ENCODE data around the gene IRF3.

The IRF3 gene

DNA sequence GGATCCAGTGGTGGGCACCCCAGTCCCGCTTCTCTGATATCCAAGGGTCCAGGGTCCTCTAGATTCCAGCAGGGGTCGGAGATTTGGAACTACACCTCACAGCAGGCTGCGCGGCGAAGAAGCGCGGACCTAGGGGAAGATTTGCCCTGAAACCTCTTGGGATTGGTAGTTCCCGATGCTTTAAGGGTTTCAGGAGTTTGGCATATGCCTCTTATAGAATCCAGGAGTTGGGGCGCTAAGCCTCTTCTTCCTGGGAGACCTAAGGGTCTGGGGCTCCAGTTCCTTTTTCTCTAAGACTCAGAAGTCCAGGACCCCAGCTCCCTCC, 425 bp upstream of the IRF3 start:
- DNase-seq (ENCODE audit: low spot score), result no peak

DNA sequence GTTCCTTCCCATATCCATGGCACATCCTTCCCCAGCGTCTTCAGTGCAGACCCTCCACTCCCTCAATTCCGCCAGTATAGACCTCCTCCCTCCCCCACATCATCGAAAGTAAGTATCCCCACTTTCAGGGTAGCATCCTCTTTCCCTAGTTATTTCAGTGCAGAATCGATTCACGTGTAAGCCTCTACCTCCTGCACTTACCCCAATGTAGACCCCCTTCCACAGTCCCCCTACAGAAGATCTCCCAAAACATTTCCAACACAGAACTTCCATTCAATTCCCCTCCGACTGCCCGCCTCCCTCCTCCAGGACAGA, 664 bp downstream of the IRF3 start:
- no peak for DNase-seq (ENCODE audit: low spot score)

DNA sequence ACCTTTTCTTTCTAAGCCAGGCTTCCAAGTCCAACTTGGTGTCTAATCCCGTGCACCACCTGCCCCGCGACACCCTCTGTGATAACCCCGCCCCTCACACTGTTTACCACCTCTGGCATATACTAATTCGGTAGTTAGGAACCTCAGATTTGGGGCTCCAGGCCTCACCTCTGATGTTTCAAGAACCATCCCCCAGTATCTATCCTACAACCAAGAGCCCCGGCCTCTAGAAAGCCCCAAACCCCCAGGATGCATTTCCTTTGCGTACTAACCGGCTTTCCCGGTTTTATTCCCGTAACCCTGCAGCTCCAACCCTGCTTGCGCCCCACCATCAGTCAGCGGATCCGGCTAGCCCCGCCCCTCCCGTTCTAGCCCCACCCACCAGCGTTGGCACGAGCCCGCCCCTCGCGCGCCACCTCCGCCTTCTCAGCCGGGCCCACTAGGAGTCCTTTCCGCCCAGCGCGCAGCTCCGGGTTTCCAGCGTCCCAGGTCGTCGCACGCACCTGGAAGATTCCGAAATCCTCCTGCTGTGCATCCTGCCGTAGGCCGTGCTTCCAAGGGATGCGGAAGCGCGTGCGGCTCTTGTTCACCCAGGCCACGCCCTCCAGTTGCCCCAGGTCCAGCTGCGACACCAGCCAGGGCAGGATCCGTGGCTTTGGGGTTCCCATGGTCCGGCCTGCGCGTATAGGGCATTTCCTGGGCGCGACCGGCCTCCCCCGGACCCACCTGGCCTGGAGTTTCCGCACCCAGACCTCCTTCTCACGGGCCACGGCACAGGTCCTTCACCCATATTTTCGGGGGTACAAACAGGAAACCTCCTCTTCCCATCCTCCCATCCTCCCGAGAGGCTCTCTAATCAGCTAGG, 1.3 kb downstream of the IRF3 start:
- peak; percentile 85 for DNase-seq (ENCODE audit: low spot score)

DNA sequence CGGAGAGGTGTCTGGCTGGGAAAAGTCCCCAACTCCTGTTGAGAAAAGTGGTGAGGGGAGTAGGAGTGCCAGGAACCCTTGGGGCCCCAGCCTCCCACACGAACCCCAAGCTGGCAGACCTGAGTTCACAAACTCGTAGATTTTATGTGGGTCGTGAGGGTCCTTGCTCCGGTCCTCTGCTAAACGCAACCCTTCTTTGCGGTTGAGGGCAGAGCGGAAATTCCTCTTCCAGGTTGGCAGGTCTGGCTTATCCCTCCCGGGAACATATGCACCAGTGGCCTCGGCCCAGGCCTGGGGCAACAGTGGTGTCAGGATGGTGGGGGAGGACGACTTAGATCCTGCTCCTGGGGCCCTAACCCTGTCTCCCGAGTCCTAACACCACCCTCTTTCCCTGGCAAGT, 2.4 kb downstream of the IRF3 start:
- DNase-seq (ENCODE audit: low spot score), result no peak

DNA sequence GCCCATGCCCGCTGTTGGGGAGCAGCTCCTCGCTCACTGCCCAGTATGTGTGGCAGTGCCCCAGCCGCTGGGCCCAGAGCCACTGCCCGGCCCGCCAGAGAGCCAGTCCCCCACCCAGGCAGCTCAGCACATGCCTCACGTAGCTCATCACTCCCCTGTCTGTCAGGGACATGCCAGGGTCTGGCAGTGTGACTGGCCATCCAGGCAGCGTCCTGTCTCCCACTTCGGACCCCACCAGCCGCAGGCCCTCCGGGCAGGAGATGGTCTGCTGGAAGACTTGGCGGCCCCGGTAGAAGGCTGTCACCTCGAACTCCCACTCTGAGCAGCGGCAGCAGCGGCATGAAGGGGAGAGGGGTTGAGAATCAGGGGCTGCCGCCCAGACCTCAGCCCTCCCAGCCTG, 3.6 kb downstream of the IRF3 start:
- DNase-seq (ENCODE audit: low spot score), result no peak

DNA sequence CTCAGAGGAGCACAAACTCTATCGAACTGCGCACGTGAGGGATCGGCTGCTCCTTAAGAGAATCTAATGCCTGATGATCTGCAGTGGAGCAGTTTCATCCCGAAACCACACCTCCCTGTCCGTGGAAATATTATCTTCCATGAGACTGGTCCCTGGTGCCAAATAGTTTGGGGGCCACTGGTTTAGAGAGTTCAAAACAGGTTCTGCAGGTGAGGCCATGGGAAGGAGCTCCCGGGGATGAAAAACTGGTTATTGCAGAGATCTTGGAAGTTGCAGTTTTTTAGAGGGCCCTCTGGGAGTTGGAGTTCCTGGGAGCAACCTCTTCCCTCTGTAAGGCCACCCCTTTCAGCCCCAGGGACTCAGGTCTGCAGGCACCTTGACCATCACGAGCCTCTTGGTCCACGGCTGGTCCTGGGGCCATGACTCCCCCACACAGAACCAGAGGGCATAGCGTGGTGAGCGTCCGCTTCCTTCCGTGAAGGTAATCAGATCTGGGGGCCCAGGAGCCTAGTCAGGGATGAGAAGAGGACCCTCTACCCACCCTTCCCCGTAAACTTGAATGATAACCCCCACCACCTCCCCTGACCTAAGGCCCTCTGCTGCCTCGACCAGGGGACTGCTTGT, 5.2 kb downstream of the IRF3 start:
- DNase-seq (ENCODE audit: low spot score), result no peak

DNA sequence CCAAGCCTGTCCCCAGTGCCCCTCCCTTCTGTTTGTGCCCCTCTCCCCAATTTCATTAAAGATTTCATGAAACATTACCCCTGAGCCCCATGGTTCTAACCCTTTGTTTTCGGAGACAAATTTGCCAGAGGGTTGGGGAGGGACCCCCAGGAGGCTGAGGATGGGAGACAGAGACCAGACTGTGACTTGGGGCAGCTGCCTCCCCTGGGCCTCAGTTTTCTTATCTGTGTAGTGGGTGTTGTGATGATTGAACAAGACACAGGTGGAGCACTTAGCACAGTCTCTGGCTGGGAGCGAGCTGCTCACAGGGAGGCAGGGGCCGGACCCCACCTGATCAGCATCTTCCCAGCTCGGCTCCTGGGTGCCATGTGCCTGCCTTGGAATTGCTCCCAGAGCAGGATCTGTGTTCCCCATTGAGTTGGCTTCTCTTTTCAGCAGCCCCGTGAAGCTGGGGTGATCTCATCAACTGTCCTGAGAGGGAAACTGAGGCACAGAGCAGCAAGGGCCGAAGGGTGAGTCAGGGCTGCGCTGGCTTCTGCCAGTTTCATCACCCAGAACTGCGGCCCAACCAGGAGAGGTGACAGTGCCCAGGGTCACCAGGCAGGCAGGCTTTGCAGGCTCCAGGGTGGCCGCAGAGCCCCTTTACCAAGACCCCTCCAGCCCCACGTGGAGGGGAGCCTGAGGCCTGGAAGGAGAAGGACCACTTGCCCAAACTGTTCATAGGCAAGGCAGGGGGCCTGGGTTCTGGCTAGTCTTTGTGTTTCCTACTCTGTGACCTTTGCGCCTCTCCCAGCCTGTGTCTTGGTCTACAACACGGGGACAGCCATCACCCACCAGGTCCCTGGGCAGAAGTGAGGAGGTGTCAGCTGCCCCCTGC, 6.9 kb downstream of the IRF3 start:
- DNase-seq (ENCODE audit: low spot score), result no peak

DNA sequence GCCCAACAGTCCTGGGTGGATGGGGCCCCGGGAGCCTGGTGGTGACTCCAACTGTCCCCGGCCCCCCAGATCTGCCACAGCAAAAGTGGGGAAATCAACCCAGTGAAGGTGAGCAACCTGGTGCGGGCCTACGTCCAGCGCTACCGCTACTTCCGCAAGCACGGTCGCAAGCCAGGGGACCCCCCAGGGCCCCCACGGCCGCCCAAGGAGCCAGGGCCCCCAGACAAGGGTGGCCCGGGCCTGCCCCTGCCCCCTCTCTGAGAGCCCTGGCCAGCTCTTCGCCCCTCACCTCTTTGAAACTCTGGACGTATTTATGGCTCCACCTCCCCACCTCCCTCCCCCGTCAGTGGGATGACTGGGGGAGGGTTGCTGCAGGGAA, 7.5 kb downstream of the IRF3 start:
- no peak for DNase-seq (ENCODE audit: low spot score)

DNA sequence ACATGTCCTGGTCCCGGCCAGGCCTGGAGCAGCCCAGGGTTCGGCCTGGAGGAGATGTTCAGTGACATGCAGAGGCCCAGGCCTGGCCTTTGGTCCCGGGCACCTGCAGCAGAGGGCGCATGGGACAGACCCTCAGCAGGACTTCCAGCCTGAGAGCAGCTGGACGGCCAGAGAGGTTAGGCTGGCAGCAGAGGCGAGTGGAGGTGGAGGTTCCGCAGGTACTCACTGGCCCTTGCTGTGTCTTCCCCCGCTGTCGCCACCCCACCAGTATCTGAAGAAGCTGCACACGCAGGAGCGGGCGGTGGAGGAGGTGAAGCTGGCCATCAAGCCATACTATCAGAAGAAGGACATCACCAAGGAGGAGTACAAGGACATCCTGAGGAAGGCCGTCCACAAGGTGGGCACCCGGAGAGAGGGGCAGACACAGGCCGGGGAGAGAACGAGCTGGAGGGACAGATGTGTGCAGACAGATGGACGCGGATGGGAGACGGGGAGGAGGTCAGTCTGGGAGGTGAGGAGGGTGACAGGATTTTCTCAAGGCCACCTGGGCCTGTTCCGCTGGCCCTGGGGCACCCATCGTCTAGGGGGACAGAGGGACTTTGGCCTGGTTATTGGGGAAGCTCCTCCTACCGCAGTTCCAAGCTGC, 8.0 kb downstream of the IRF3 start:
- DNase-seq (ENCODE audit: low spot score), result no peak

DNA sequence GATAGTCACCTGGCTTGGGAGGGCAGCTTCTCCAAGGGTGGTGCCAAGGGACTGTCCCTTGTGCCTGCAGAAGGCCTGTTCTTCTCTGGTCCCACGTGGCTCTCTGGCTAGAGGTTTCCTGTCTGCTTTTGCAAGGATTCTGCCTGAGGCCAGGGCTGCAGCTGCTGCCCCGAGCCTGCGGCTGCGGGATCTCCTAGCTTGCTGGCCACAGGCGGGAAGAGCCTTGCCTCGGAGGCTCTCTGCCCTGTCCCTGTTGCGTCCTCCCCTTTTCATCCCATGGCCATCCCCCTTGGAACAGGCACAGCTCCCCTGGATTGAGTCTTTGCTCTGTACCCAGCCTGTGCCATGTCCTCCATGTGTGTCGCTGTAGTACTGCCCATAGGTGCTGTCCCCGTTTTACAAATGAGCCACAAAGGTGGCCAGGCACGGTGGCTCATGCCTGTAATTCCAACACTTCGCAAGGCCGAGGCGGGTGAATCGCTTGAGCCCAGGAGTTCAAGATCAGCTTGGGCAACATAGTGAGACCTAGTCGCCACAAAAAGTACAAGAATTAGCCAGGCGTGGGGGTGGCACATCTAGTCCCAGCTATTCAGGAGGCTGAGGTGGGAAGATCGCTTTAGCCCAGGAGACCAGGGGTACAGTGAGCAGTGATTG, 9.1 kb downstream of the IRF3 start:
- DNase-seq (ENCODE audit: low spot score), result no peak

DNA sequence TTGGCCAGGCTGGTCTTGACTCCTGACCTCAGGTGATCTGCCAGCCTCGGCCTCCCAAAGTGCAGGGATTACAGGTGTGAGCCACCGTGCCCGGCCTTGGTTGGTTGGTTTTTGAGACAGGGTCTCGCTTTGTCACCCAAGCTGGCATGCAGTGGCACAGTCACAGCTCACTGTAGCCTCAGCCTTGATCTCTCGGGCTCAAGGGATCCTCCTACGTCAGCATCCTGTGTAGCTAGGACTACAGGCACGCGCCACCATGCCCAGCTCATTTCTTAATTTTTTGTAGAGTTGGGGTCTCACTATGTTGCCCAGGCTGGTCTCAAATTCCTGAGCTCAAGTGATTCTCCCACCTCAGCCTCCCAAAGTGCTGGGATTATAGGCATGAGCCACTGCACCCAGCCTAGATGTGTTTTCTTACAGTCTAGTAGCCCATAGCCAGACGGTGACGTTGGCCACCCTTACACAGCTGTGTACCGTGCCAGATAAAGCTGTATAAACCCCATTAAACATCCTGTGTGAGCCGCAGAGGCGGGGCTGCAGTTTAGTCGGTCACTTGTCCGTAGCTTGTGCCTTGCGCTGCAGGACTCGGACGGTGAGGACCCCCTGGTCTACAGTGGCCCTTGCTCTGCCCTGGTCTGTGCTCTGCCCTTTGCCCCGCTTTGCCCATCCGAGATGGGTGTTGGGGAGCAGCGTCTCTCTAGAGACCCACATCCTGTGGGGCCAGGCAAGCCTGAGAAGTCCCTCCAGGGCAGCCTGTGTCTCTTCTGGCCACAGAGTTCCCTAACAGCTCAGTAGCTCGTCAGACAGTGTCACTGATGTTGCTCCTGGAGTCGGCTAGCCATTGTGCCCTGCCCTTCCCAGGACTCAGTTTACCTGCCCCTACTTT, 9.8 kb downstream of the IRF3 start:
- no peak for DNase-seq (ENCODE audit: low spot score)

DNA sequence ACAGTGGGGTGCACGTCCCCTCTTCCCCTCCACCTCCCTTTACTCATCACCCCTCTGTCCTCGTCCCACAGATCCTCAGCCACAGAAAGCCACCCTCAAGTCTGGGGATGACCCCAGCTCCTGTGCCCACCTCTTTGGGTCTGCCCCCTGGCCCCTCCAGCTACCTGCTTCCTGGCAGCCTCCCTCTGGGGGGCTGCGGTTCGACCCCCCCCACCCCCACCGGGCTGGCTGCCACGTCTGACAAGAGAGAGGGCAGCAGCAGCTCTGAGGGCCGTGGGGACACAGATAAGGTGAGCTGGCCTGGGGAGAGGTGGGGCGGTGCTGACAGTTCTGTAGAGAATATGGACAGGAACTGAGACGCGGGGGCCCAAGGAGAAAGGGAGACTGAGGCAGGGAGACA, 11.1 kb downstream of the IRF3 start:
- no peak for DNase-seq (ENCODE audit: low spot score)

DNA sequence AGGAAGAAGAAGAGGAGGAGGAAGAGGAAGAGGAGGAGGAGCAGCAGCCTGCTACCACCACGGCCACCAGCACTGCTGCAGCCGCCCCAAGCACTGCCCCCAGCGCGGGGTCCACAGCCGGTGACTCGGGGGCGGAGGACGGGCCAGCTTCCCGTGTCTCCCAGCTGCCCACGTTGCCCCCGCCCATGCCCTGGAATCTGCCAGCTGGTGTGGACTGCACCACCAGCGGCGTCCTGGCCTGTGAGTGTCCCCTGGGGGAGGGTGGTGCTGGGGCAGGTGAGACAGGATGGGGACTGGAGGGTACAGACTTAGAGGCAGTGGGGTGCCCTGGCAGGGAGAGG, 12.2 kb downstream of the IRF3 start:
- DNase-seq (ENCODE audit: low spot score), result no peak

DNA sequence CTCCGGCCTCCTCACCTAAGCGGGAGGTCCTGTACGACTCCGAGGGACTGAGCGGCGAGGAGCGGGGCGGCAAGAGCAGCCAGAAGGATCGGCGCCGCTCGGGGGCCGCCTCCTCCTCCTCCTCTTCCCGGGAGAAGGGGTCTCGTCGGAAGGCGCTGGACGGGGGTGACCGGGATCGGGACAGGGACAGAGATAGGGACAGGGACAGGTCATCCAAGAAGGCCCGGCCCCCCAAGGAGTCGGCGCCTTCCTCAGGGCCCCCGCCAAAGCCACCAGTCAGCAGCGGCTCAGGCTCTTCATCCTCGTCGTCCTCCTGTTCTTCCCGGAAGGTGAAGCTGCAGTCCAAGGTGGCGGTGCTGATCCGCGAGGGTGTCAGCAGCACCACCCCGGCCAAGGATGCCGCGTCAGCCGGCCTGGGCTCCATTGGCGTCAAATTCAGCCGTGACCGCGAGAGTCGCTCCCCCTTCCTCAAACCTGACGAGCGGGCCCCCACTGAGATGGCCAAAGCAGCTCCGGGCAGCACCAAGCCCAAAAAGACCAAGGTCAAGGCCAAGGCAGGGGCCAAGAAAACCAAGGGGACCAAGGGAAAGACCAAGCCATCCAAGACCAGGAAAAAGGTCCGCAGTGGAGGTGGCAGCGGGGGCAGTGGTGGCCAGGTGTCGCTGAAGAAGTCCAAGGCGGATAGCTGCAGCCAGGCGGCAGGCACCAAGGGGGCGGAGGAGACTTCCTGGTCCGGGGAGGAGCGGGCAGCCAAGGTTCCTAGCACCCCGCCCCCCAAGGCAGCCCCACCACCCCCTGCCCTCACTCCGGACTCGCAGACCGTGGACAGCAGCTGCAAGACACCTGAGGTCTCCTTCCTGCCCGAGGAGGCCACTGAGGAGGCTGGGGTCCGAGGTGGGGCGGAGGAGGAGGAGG, 12.8 kb downstream of the IRF3 start:
- no peak for DNase-seq (ENCODE audit: low spot score)

DNA sequence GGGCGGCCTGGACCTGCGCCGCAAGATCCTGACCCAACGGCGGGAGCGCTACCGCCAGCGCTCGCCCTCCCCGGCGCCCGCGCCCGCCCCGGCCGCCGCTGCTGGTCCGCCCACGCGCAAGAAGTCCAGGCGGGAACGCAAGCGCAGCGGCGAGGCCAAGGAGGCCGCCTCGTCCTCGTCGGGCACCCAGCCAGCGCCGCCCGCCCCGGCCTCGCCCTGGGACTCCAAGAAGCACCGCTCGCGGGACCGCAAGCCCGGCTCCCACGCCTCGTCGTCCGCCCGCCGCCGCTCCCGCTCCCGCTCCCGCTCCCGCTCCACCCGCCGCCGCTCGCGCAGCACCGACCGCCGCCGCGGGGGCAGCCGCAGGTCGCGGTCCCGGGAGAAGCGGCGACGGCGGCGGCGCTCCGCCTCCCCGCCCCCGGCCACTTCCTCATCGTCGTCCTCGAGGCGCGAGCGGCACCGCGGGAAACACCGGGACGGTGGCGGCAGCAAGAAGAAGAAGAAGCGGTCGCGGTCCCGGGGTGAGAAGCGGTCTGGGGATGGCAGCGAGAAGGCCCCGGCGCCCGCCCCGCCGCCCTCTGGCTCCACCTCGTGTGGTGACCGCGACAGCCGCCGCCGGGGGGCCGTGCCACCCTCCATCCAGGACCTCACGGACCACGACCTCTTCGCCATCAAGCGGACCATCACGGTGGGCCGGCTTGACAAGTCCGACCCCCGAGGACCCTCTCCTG, 13.7 kb downstream of the IRF3 start:
- no peak for DNase-seq (ENCODE audit: low spot score)

DNA sequence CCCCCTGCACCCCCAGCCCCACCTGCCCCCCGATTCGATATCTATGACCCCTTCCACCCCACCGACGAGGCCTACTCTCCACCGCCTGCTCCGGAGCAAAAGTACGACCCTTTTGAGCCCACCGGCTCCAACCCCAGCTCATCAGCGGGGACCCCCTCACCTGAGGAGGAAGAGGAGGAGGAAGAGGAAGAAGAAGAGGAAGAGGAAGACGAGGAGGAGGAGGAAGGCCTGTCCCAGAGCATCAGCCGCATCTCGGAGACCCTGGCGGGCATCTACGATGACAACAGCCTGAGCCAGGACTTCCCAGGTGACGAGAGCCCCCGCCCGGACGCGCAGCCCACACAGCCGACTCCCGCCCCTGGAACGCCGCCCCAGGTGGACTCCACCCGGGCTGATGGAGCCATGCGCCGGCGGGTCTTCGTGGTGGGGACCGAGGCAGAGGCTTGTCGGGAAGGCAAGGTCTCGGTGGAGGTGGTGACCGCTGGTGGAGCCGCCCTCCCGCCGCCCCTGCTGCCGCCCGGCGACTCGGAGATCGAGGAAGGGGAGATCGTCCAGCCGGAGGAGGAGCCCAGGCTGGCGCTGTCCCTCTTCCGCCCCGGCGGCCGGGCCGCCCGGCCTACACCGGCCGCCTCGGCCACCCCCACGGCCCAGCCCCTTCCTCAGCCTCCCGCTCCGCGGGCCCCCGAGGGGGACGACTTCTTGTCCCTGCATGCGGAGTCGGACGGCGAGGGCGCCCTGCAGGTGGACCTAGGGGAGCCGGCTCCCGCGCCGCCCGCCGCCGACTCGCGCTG, 14.4 kb downstream of the IRF3 start:
- DNase-seq (ENCODE audit: low spot score), result no peak

DNA sequence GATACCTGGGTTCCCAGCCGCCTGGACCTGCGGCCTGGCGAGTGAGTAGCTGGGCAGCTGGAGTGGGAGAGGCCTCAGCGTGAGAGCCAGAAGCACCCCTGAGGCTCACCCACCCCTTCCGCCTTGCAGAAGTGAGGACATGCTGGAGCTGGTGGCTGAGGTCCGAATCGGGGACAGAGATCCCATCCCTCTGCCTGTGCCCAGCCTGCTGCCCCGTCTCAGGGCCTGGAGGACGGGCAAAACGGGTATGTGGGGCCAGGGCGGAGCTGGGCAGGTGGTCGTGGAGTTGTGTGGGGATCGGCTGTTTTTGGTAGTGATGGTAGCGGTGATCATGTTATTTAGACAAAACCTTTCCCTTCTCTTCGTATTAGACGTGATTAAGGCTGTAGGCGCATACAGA, 19.1 kb downstream of the IRF3 start:
- DNase-seq (ENCODE audit: low spot score), result no peak

DNA sequence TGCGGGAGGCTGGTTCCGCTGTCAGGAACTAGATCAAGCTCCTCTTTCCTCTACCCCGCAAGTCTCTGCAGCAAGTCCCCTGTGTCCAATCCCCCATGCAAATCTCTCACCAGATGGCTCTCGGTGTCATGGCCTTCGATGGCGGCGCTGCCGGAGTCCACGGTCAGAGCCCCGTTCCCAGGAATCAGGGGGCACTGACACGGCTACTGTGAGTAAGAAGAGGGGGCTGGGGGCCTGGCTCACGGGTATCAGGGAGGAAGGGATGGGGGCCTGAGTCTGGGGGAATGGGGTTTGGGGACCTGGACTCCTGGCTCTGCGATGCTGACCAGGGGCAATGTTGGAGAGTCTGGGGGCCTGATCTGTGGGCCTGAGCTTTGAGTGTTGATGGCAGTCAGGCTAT, 19.7 kb downstream of the IRF3 start:
- no peak for DNase-seq (ENCODE audit: low spot score)

DNA sequence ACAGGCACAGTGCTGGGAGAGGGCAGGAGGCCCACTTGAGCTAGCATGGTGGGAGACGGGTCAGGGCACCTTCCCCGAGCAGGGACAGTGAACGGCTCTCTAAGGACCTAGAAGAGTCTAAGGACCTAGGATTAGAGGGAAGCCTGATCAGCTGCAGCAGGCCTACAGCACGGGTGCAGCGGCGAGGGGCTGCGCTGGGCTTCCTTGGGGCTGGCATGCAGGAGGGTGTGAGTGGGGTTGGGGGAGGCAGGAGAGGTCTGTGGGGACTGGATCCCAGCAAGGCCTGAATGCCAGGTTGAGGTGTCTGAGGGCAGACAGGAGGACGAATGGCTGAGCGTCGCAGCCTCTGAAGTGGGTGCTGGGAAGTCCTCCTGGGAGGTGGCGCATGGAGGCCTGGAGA, 20.1 kb downstream of the IRF3 start:
- no peak for DNase-seq (ENCODE audit: low spot score)
